Right kidney (tissue), 1 donor: ENCODE data around the gene IGFBP2.

Experiments
- DNase-seq: peaks from one replicate; pipeline ENCODE4 v3.0.0-alpha.2; 2016

The IGFBP2 gene

DNA sequence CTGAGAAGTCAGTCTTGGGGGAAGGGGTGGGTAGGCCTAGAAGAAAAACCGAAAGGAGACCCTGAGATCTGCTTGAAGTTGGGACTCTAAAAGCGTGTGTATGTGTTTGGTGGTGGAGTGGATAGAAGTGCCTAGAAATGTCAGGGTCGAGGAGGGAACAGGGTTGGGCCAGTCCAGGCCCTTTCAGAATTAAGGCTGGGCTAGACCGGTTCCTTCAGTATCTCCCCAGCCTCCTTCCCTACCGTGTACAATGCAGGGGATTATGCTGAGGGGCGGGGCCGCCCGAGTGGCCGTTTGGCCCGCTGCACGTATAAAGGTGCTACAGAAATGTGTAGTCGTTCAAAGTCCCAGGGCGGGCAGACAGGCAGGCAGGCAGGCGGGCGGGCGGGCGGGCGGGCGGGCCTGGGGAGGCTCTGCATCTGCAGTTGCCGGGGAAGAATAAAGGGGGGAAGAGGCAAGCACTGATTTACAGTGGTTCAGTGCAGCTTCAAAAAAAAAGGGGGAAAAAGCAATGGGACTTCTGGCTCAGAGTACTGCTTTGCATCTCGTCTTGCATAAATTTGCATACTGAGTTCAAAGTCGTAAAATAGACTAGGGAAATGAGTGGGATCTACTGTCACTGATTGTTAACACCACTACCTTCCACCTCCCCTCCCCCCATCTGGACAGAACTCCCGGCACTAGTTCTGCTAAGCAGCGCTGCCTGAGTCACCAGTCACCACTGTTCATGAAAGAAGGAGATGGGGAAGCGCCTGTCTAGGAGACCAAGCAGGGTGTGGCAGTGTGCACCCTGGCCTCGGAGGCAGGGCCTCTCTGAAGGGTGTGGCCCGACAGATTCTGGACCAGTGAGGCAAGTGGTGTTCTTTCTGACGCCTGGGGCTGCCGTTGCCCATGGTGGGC lies 3.6 kb downstream of the IGFBP2 start:
- DNase-seq: peak; percentile 64

DNA sequence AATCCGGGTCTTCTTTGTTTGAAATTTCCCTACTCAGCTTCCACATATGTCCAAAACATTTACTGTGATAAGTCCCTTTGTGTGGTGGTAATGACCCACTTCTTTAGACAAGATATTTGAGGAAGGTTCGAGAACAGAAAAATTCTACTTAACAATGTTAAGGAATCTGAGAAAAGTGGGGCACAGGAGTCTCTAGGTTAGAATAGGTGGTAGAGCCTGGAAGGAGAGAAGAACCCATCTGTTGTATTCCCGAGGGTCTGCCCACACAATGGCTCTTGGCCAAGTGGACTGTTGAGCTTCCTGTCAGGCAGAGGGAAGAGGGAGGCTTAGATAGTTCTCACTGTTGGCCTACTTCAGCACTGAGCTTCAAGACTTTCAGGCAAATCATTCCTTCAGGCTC lies 4.3 kb downstream of the IGFBP2 start:
- DNase-seq: no peak

DNA sequence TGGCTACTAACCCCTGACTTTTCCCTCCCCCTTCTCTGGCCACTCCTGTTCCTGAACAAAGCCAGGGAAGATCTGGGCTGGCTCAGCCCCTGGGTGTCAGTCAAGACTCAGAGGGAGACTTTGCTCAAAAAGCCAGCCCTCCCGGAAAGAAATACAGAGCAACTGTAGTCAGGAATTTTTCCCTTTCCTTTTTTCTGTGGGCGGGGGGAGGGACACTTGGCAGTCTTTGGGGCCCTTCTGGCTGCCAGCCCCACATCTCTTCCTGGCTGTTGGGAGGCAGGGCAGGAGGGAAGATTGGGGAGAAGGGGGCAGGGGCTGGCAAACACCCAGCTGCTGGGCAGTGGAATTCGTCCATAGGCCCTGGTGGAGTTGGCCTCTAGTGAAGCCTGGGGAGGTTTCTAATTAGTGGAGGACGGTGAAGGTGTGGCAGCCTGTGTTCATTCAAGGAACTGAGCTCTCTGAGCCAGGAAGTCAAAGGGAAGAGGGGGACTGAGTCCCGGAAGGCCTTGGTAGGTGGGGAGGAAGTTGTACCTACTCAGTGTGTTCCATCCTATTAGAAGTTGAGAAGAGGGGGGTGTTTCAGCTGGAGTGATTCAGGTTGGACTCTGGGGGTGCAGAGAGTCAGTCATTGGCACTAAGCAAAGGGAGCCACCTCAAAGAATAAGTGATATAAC lies 10.9 kb downstream of the IGFBP2 start:
- DNase-seq: no peak

DNA sequence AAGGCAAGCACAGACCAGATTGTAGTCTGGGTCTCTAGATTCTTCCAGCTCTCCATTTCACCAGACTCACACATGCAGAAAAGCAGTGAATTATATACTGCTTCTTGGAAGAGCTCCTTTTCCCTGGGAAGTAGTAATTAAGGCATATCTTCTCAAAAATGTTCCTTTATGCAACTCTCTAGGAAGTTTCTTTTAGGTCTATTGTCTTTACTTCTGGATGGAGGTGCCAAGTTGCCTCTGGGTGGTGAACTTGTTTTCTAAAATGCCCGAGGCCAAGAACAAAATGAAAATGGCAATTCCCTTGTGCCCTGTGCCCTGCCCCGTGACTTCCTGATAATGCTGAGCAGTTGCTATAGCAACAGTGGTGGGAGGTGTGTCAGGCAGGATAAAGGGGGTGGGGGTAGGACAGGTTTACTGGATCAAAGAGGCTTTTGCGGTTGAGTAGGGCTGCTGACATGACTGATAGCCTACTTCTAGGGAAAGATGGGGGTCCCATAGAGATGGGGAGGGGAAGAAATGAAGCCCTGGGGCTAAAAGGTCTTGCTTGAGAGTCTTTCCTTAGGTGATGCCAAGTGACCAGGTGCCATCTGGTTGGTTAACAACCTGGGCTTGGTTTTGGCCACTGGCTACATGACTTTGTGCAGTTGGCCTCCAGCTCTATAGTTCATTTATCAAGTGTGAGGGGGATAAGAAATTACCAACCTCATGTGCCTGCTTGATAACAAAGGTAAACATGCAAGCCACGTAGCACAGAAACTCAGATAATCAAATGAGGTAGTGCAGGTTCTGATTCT lies 11.8 kb downstream of the IGFBP2 start:
- DNase-seq: no peak

DNA sequence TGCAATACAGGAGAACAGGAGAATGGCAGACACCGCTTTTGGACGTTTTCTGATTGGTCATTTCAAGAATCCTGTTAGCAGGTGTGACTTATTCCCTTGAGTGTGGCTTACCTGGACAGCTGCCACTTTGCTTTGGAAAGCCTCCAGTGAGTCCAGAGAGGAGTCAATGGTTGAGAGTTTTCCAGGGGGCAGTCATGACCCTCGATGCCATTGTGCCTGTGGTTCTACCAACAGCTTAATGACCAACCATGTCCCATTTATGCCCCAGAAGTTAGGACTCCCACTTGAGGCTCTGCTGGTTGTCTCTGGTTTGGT lies 12.4 kb downstream of the IGFBP2 start:
- no peak for DNase-seq

DNA sequence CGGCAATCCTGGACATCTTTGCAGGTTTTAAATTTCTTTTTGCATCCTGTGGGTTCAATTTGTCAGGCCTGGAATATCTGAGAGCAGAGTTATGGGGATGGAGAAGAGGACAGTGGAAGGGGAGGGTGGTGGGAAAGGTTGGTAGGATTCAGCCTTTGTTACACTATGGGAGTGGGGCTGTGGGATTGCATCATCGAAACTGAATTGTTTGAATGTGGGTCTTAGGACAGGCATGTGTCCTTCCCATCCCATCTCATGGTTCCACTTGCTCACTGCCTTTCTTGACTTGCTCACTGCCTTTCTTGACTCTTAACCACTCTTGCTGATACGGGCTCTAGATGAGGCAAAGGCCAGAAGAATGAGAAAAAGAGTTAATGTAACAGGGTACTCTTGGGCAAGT lies 12.9 kb downstream of the IGFBP2 start:
- DNase-seq: no peak

DNA sequence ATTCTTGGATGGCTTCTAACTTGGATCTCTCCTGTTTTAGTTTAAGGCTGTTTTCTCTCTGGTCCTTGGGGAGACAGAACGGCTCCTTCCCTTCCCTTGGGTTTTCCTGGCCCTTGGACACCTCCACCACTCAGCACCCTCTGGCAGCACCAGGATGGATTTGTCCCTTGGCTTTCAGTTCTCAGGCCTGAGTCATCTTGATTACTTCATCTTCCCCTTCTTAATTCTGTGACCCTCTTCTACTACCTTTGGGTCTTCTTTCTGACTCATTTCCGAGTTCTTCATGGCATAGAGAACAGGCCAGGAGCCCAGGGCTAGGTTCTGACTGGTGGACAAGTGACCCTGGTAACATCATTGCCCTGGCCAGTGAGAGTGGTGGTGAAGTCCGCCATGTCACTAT lies 14.9 kb downstream of the IGFBP2 start:
- DNase-seq: no peak

DNA sequence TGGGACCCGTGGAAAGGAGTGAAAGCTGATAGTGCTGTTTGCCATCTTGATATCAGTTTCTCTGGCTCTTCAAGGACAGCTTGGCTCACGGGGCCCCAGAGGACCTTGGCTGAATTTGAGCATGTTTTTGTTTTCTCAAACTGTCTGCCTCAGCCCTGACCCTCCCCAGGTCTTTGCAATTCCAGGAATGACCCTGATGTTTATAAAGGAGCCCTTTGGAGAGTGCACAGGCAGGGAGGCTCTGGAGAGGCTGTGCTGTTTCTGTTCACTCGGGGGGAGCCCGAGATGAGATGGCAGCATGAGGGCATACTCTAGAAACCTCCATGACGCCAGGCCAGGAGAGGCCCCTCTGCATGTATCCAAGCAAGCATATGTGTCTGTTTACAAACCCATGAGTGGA lies 16.4 kb downstream of the IGFBP2 start:
- DNase-seq: no peak

DNA sequence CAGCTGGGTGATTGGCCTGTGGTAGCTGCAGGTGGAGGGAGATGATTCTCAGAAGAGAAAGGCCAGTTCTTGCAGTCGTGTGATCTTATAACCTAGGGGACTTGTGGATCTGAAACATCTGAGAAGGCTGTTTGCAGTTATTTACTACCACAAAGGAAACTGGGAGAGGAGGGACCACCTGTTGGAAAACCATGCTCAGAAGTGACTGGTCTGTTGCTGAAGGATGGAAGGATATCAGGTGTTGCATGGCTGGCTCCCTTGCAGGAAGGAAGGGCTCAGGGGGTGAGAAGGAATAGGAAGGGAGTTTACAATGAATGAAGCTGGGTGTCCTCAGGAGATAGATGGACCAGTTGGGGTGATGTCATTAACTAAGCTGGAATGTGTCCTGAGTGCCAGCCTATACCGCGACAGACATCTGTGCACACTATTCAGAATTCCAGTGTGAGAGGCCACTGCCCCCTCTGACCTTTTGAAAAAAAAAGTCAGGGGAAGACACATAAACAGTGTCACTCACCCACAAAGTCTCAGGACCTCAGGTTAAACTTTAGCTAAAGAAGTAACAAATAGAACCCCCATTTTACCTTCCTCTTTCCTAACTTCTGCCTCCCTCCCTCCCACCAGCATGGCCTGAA lies 17.5 kb downstream of the IGFBP2 start:
- no peak for DNase-seq

DNA sequence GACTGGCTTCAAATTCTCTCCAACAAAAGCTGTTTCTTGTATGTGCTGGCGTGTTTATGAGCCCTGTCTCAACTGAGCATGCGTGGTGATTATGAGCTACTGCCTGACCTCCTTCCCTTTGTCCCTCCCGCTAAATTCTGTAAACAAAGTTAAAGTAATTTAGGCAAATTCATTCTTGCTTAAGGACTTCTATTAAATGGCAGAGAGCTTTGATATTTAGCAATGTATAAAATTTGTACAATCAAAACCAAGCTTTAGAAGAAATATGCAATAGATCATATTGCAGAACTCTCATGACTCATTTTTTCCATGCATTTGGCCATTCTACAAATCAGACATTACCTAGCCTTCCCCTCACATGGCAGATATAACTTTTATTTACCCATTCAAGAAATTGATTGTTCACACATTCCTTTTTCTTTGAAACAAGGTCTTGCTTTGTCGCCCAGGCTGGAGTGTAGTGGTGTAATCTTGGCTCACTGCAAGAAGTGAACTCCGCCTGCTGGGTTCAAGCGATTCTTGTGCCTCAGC lies 18.2 kb downstream of the IGFBP2 start:
- DNase-seq: no peak

DNA sequence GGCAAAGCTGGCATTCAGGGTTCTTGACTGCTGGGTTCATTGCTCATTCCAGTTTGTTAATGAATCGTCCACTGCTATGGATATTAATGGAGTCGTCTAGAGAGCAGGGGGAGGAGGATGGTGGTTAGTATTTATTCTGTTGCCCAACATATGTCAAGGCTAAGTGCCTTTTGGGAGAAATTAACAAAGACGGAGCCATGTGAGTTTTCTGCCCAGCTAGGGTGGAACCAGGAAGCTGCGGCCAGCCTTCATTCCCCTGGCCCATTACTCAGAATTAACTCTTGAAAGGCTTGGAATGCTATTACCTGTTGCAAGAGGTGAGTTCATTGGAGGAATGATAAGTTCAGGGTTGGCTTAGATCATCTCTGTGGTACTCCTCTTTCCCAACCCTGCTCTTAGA lies 19.3 kb downstream of the IGFBP2 start:
- DNase-seq: no peak

DNA sequence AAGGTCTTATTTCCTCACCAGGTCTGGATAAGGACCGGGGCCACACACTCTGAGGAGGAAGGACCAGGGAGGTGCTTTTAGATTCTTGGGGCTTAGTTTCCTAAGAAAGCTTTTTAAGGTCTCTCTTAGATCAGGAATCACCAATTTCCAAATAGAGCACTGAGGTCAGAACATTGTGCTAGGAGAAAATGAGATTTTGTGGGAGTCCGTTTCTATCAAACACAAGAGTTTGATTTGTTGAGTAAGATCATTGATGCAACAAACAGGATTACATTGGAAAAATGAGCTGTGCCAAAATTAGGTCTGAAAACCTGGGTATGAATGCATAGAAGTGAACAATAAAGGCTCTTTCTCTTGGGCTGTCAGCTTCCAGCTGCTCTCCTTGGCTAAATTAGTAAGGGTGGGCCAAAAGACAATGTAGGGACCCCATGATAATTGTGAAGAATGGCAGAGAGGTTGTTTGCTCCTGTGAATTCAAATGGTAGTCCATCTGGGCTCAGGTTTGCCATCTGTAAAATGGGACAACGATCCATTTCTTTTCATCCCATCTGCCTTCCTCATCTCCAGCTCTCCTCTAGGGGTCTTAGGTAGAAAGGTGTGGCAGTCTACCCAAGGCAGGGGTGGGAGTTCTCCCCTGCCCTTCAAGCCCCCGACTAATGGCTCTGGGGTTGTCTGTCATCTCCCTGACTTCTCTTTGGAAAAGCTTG lies 20.0 kb downstream of the IGFBP2 start:
- DNase-seq: no peak

DNA sequence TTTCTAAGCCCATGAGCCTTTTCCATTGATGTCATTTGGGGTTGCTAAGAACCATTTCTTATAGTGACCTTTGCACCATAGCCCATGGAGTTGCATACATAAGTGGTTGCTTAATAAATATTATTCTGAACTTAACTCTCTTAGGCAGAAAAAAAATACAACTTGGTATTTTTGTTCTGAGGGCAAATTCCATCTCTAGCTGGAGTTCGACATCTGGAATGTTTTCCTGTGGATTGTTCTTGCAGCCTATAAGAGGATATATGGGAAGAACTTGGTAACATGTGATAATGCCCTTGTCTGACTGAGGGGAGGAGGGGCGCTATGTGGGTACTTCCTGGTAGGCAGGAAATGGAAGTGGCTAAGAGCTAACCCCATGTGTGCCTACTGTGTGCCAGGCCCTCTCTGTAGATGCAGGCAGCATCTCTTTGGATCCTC lies 20.7 kb downstream of the IGFBP2 start:
- no peak for DNase-seq

DNA sequence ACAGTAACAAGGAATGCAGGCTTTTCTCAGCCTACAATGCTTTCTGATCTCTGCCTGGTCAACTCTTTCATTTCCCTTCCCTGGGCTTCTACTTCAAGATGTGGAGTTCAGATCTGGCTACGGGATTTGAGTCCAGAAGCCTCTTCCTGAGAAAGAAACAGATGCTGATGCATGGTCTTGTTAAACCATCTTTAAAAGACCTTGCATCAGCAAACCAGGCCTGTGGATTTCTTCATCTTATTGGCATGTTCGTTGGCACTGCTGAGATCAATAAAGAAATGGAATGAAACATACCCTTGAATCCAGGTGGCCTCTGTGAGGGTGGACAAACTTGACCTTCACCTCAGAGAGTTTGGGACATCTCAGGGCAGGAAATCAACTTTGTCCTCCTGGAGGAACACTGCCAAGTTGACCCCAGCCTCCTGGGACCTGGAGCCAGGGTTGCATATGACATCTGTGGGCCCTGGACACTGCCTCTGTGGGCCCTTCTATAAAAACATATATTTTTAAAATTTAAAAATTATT lies 21.4 kb downstream of the IGFBP2 start:
- no peak for DNase-seq

DNA sequence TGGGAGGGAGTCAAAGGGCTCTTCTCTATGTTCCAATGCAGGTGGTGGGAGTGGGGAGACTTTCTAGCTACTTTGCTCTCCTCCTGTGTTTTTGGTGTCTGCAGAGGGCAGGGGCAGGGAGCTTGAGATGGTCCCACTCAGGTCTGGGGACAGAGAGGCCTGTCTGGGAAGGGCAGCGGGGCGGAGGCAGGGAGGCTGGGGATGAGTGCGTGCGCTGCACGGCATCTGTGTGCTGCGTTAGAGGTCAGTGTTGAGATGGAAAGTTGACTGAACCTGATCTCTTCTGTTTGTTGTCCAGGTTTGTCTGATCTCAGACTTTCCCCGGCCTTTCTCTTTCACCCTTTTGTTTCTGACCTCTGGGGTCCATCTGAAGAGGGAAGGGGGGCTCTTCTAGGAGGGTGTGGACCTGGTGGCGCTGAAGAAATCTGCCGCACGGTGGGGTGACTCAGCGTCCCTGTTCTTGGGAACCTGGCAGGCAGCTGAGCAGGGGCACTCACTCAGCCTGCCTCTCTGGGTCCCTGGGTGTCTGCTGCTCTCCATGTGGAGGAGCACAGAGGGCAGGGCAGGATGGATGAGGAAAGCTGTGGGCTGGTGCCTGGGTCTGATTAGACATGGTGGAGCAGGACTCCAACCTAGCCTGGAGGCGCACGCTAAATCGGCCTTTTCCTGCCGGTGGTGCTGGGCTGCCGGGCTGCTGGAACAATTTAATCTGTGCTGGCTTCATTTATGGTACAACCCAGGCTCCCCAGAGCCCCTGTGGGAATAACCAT lies 24.1 kb downstream of the IGFBP2 start:
- no peak for DNase-seq

DNA sequence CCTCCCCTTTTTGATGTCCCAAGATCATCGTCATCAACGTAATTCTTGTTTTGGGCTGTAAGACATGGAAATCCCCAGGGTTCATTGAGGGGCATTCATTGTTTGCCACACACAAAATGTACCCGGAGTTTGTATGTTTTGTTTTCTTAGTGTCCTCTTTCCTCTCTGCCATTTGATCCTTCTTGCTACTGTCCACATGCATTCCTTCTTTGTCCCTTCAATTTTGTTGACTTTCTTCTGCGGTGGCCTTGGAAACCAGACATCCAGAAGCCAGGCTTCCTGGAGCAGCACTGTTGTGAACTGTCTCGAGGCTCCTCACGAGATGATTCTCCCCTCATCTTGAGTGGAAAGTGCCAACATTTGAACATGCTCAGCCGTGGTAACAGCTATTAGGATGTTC lies 24.8 kb downstream of the IGFBP2 start:
- DNase-seq: no peak

DNA sequence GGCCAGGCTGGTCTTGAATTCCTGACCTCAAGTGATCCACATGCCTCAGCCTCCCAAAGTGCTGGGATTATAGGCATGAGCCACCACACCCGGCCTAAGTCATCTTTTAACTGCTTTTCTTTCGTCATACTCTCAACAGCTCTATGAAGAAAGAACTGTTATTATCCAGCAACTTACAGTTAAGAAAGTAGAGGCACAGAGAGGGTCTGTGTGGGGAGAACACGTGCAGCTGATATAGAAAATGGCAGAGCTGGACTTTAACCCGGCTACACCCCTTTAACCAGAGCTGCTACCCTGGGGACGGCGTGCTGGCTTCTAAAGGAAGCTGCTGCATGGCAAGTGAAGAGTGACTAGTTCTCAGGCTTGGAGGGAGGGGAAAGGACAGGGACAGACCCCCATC lies 25.5 kb downstream of the IGFBP2 start:
- DNase-seq: no peak

DNA sequence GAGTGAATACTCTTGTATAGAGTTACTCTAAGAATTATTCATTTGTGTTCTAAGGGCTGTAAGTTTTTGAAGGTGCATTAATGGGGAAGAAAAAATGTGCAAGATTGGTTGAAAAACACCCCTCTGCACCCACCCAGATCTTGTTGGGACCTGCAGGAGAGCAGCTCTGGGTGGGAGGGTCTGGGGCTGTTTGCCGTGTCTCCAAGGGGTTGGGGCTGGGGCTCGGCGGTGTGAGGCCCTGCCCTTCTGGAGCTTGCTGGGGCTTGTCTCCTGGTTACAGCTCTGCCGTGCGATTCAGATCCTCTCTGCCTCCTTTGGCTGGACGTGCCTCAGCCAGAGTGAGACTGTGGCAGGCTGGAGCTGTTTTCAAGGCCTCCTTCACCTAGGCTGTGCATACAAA lies 26.1 kb downstream of the IGFBP2 start:
- no peak for DNase-seq

DNA sequence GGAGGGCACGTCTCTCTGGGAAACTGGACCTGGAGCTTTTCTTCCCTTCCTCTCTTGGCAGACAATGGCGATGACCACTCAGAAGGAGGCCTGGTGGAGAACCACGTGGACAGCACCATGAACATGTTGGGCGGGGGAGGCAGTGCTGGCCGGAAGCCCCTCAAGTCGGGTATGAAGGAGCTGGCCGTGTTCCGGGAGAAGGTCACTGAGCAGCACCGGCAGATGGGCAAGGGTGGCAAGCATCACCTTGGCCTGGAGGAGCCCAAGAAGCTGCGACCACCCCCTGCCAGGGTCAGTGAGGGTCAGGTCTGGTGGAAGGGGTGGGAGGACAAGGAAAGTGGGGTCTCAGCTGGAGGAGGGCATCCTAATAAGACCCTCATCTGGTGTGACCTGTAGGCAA lies 27.3 kb downstream of the IGFBP2 start:
- no peak for DNase-seq

DNA sequence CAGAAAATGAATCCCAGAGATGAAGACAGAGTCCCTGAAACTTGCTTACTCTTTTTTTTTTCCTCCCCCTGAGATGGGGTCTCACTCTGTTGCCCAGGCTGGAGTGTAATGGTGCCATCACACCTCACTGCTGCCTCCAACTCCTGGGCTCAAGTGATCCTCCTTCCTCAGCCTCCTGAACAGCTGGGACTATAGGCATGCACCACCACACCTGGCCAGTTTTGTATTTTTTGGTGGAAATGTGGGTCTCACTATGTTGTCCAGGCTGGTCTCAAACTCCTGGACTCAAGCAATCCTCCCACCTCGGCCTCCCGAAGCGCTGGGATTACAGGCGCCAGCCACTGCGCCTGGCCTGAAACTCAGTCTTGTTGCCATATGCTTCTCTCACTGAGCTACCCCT lies 27.8 kb downstream of the IGFBP2 start:
- DNase-seq: no peak
